DND-41 (cell line): ENCODE measurements around the gene NHLRC4.
"Not testable (repeated sequence)": the region's sequence is repeated elsewhere in the genome, so short reads cannot be mapped to it uniquely, and the experiment has no call there.

Experiments used
- ATAC-seq: fragments of 200-7000 bp; cut with Tn5 transposase; 3 replicates; pipeline ENCODE4 v1.9.1; 2021; ENCODE audit warnings: low read depth; ENCODE audit not compliant: insufficient read depth
- DNase-seq: peaks from one replicate; pipeline ENCODE4 v3.0.0-alpha.2; 2020
- H2AFZ ChIP-seq: 2 replicates; pipeline ENCODE4 v1.6.0; 2012; ENCODE audit warnings: low read depth, low read length
- H3K27ac ChIP-seq: 2 replicates; pipeline ENCODE4 v1.5.1; 2012; ENCODE audit warnings: low read length, inconsistent platforms
- H3K27me3 ChIP-seq: fragments of 200-600 bp; sonication (generic); 2 replicates; pipeline ENCODE4 v1.6.0; 2012; ENCODE audit warnings: low read length, mild to moderate bottlenecking, inconsistent platforms; ENCODE audit not compliant: insufficient read depth, poor library complexity
- H3K36me3 ChIP-seq: 2 replicates; pipeline ENCODE4 v1.5.1; 2012; ENCODE audit warnings: low read length, inconsistent platforms; ENCODE audit not compliant: insufficient read depth
- H3K4me1 ChIP-seq: 2 replicates; pipeline ENCODE4 v1.5.1; 2012; ENCODE audit warnings: mild to moderate bottlenecking, low read length; ENCODE audit not compliant: insufficient read depth
- H3K4me2 ChIP-seq: 2 replicates; pipeline ENCODE4 v1.6.0; 2012; ENCODE audit warnings: mild to moderate bottlenecking, moderate library complexity, low read length, inconsistent platforms; ENCODE audit not compliant: insufficient read depth
- H3K4me3 ChIP-seq, 2 experiments: fragments of 200-600 bp in 1 of 2; shearing (Covaris generic) in 1 of 2; 2 replicates each; pipeline ENCODE4 v1.5.1; 2012 to 2016; ENCODE audit warnings: inconsistent platforms in 2 of 2, low read length in 2 of 2, mild to moderate bottlenecking in 2 of 2, low read depth in 1 of 2, moderate library complexity in 1 of 2
- H3K79me2 ChIP-seq: 2 replicates; pipeline ENCODE4 v1.6.0; 2012; ENCODE audit warnings: low read length, inconsistent platforms; ENCODE audit not compliant: insufficient read depth
- H3K9ac ChIP-seq: 2 replicates; pipeline ENCODE4 v1.6.0; 2012; ENCODE audit warnings: low read depth, mild to moderate bottlenecking, inconsistent platforms, low read length, moderate library complexity
- H3K9me3 ChIP-seq: 2 replicates; pipeline ENCODE4 v1.5.1; 2012; ENCODE audit warnings: low read length, moderate library complexity, mild to moderate bottlenecking, inconsistent platforms; ENCODE audit not compliant: insufficient read depth, severe bottlenecking
- H4K20me1 ChIP-seq: 2 replicates; pipeline ENCODE4 v1.6.0; 2012; ENCODE audit warnings: low read length; ENCODE audit not compliant: insufficient read depth
- CTCF ChIP-seq: IDR thresholded peaks from 2 replicates; pipeline ENCODE4 v1.5.1; 2012; ENCODE audit warnings: borderline replicate concordance, low read length, moderate library complexity, mild to moderate bottlenecking; ENCODE audit not compliant: poor library complexity, severe bottlenecking; ENCODE audit errors: extremely low read depth
- EZH2 ChIP-seq: IDR thresholded peaks from 3 replicates; pipeline ENCODE4 v1.6.1; 2012; ENCODE audit warnings: borderline replicate concordance, low read depth, mild to moderate bottlenecking, moderate library complexity, low read length, inconsistent platforms; ENCODE audit not compliant: severe bottlenecking

Gene NHLRC4

GRCh38 chr16:595094-595528 is 28.3 kb downstream of the NHLRC4 start:
- Histone ChIP-seq H3K27me3 (no peaks in the 10 kb centered on the region), H4K20me1 (peaks cover 57% of the 10 kb centered on the region), H3K79me2 (peaks cover 82% of the 10 kb centered on the region), H3K27ac (no peak overlapping the region), H3K9me3 (no peaks in the 10 kb centered on the region), H3K4me2 (no peak overlapping the region), H3K36me3 (peaks cover 33% of the 10 kb centered on the region), H3K9ac (no peak overlapping the region), H2AFZ (no peak overlapping the region), H3K4me3 (no peak overlapping the region), H3K4me1 (peaks cover 18% of the 10 kb centered on the region)
- no peak for DNase-seq
- no peak for TF ChIP-seq CTCF
- no peak for TF ChIP-seq EZH2
- no peak for ATAC-seq

GRCh38 chr16:595942-596735 is 29.3 kb downstream of the NHLRC4 start:
- H3K4me2 ChIP-seq: no peak overlapping the region
- no peak overlapping the region for H2AFZ ChIP-seq
- peaks cover 53% of the 10 kb centered on the region for H4K20me1 ChIP-seq
- H3K79me2 ChIP-seq: peaks cover 73% of the 10 kb centered on the region
- ATAC-seq (no peak), DNase-seq (no peak)
- H3K36me3 ChIP-seq: peaks cover 37% of the 10 kb centered on the region
- peaks cover 10% of the 10 kb centered on the region for H3K4me1 ChIP-seq
- H3K4me3 ChIP-seq: no peak overlapping the region
- no peaks in the 10 kb centered on the region for H3K9me3 ChIP-seq
- no peak overlapping the region for H3K27ac ChIP-seq
- TF ChIP-seq EZH2 (no peak), CTCF (no peak)
- H3K27me3 ChIP-seq: no peaks in the 10 kb centered on the region
- H3K9ac ChIP-seq: no peak overlapping the region

- Histone ChIP-seq H3K27me3 (no peaks in the 10 kb centered on the region), H3K4me2 (no peak overlapping the region), H3K9me3 (no peaks in the 10 kb centered on the region)
Measured at GRCh38 chr16:596736-597060, 29.9 kb downstream of the NHLRC4 start.

GRCh38 chr16:597655-598054 is 30.9 kb downstream of the NHLRC4 start:
- H3K4me2 ChIP-seq, H3K4me3 ChIP-seq, ATAC-seq, DNase-seq, H3K27me3 ChIP-seq, H3K4me1 ChIP-seq, H2AFZ ChIP-seq, H3K9me3 ChIP-seq, H3K9ac ChIP-seq, H3K27ac ChIP-seq: not testable (repeated sequence)
- Histone ChIP-seq H4K20me1 (peaks cover 42% of the 10 kb centered on the region), H3K79me2 (peaks cover 64% of the 10 kb centered on the region), H3K36me3 (peaks cover 37% of the 10 kb centered on the region)

More at GRCh38 chr16:596736-597060, 29.9 kb downstream of the NHLRC4 start:
- Histone ChIP-seq H4K20me1 (peaks cover 51% of the 10 kb centered on the region), H2AFZ (no peak overlapping the region), H3K9ac (no peak overlapping the region), H3K36me3 (peaks cover 40% of the 10 kb centered on the region), H3K4me3 (no peak overlapping the region), H3K4me1 (peaks cover 5% of the 10 kb centered on the region), H3K79me2 (peaks cover 71% of the 10 kb centered on the region), H3K27ac (no peak overlapping the region)
- DNase-seq (no peak), ATAC-seq (no peak)
- TF ChIP-seq CTCF (no peak), EZH2 (no peak)
